Ishikawa (cell line): Measurements from ENCODE around the gene RNF121.

ENCODE experiments used
- CEBPB ChIP-seq: IDR thresholded peaks from 2 replicates; pipeline ENCODE4 v1.6.1; 2012
- CREB1 ChIP-seq: IDR thresholded peaks from 2 replicates; pipeline ENCODE4 v1.6.1; 2012; ENCODE audit warnings: low read depth
- EGR1 ChIP-seq: IDR thresholded peaks from 2 replicates; pipeline ENCODE4 v1.6.1; 2012
- EP300 ChIP-seq: IDR thresholded peaks from 2 replicates; pipeline ENCODE4 v1.6.1; 2012; ENCODE audit warnings: borderline replicate concordance
- FOXM1 ChIP-seq: IDR thresholded peaks from 2 replicates; pipeline ENCODE4 v1.6.1; 2012; ENCODE audit warnings: low read depth, borderline replicate concordance
- NFIC ChIP-seq: IDR thresholded peaks from 2 replicates; pipeline ENCODE4 v1.6.1; 2012
- RAD21 ChIP-seq: IDR thresholded peaks from 2 replicates; pipeline ENCODE4 v1.6.1; 2012; ENCODE audit warnings: low read depth
- TAF1 ChIP-seq: IDR thresholded peaks from 2 replicates; pipeline ENCODE4 v1.6.1; 2012; ENCODE audit warnings: low read depth, mild to moderate bottlenecking
- TCF12 ChIP-seq: IDR thresholded peaks from 2 replicates; pipeline ENCODE4 v1.6.1; 2012; ENCODE audit warnings: low read depth
- TEAD4 ChIP-seq: IDR thresholded peaks from 2 replicates; pipeline ENCODE4 v1.6.1; 2012
- YY1 ChIP-seq: IDR thresholded peaks from 2 replicates; pipeline ENCODE4 v1.6.1; 2012; ENCODE audit warnings: low read depth
- ZBTB7A ChIP-seq: IDR thresholded peaks from 2 replicates; pipeline ENCODE4 v1.6.1; 2012; ENCODE audit warnings: low read depth
- TF ChIP-seq, protein P1 (sequence below): IDR thresholded peaks from 2 replicates; pipeline ENCODE4 v1.6.1; 2012; ENCODE audit warnings: low read depth, mild to moderate bottlenecking
- TF ChIP-seq, protein P2 (sequence below): IDR thresholded peaks from 2 replicates; pipeline ENCODE4 v1.6.1; 2012
- TF ChIP-seq, protein P3 (sequence below): IDR thresholded peaks from 2 replicates; pipeline ENCODE4 v1.6.1; 2012

RNF121 gene

DNA sequence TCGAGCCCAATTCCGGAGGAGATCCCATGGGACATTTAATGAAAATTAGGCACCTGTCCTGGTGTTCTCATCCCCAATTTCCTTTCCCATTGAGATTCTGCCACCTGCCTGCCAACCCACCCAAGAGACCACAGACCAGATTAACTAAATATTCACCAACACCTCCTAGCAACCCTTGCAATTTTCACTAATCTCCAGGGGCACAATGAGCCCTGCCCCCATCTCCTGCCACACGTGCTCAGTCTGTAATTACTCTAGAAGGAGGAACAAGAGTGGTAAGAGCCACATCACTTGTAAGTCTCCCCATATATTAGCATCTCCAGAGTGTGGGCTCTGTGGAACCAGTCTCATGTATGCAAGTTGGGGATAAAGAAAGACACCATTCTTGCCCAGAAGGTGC, 107.8 kb downstream of the RNF121 start:
- TF ChIP-seq ZBTB7A (no peak), CREB1 (no peak), CEBPB (no peak), EGR1 (no peak), FOXM1 (no peak), TCF12 (no peak), NFIC (no peak), YY1 (no peak), RAD21 (no peak), TEAD4 (no peak), EP300 (no peak)
- TF ChIP-seq, protein P1, sequence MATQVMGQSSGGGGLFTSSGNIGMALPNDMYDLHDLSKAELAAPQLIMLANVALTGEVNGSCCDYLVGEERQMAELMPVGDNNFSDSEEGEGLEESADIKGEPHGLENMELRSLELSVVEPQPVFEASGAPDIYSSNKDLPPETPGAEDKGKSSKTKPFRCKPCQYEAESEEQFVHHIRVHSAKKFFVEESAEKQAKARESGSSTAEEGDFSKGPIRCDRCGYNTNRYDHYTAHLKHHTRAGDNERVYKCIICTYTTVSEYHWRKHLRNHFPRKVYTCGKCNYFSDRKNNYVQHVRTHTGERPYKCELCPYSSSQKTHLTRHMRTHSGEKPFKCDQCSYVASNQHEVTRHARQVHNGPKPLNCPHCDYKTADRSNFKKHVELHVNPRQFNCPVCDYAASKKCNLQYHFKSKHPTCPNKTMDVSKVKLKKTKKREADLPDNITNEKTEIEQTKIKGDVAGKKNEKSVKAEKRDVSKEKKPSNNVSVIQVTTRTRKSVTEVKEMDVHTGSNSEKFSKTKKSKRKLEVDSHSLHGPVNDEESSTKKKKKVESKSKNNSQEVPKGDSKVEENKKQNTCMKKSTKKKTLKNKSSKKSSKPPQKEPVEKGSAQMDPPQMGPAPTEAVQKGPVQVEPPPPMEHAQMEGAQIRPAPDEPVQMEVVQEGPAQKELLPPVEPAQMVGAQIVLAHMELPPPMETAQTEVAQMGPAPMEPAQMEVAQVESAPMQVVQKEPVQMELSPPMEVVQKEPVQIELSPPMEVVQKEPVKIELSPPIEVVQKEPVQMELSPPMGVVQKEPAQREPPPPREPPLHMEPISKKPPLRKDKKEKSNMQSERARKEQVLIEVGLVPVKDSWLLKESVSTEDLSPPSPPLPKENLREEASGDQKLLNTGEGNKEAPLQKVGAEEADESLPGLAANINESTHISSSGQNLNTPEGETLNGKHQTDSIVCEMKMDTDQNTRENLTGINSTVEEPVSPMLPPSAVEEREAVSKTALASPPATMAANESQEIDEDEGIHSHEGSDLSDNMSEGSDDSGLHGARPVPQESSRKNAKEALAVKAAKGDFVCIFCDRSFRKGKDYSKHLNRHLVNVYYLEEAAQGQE: no peak
- TF ChIP-seq, protein P2, sequence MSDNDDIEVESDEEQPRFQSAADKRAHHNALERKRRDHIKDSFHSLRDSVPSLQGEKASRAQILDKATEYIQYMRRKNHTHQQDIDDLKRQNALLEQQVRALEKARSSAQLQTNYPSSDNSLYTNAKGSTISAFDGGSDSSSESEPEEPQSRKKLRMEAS: no peak
- TF ChIP-seq, protein P3, sequence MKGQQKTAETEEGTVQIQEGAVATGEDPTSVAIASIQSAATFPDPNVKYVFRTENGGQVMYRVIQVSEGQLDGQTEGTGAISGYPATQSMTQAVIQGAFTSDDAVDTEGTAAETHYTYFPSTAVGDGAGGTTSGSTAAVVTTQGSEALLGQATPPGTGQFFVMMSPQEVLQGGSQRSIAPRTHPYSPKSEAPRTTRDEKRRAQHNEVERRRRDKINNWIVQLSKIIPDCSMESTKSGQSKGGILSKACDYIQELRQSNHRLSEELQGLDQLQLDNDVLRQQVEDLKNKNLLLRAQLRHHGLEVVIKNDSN: no peak

DNA sequence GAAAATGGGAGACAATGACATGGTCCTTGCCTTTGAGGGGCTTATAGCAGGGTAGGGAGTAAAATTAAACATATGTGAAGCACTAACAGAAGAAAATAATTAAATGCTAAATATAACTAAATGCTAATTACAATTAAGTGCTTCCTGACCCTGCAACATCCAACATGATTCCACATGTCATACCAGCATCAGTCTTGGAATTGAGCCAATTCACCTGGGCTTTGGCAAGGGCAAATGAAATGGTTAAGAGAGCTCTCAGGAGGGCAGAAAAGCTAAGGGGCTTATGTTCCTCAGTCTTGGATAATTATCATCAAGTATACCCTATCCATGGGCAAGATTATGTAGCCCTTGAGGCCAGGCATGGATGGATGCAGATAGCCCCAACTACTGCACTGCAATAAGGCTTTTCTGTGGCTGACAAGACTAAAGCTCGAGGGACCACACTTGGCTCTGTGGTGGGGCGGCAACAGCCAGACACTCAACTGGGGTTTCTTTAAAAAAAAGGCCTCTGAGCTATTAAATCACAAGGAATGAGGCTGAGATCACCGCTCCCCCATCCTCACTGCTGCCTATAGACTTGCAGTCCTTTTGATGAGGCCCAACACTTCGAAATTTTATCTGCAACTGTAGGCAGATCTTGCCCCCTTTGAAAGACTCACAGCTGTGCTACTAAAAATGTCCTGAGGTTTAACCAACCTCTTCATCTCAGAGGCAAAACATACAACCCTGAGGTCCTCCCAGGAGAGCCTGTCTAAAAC, 108.9 kb downstream of the RNF121 start:
- TF ChIP-seq, protein P1: no peak
- TF ChIP-seq NFIC: peak; percentile 32; the same call in 1 of the 2 replicates
- TF ChIP-seq EGR1: no peak
- TF ChIP-seq, protein P2: no peak

DNA sequence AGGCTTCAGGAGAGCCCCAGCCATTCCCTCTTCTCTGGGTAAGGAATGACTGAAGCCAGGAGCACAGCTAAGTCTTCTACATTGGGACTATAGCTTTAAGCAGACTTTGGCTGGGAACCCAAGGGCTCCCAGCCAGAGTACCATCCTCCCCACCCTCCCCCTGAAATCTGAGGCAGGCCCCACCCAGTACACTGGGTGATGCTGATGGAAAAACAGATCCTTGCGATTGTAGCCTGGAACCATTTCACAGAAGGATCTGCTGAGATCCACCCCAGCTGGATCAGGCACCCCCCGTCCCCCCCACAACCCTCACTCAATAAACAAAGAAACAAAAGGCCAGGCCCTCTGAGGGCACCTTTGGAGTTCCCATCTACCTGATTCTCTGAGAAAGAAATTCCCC, 109.6 kb downstream of the RNF121 start:
- TF ChIP-seq, protein P2: no peak
- TF ChIP-seq CREB1: no peak
- no peak for TF ChIP-seq TCF12
- TF ChIP-seq CEBPB: no peak
- no peak for TF ChIP-seq EGR1
- TF ChIP-seq NFIC: peak; percentile 26; the same call in 1 of the 2 replicates
- no peak for TF ChIP-seq FOXM1

DNA sequence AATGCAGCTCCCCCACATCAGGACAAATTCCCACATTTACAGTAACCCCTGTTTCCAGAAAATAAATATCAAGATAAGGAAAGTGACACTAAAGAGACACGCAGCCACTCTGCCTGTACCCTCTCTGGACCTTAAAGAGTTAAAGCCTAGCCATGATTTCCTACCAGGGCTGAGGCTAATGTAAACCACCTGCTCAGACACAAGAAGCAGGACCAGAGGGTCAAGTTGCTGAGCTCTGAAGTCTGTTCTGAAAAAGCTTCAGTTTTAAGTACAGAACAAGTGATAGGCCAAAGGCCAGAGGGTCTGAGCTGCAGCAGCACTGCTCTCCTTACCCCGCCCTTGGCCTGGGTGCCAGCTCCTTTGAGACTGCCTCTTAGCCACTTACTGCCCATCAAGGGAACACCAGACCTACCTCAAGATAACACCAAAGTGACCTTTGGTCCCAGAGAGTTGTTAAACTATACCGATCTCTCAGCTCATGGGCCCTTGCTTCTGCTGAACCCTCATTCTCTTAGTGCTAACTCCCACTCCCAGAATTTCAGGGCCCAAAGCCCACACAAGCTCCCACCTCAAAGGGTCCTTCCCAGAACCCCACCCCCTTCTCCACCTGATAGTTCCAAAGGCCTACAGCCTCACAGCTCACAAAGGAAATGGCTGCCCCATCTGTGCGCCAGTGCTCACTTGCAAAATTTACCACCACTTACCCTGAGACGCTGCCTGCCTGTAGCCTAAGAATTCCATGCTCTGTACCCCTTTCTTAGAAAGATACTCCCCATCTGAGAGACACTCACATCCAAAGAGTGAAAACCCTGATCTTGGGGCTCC, 110.4 kb downstream of the RNF121 start:
- TF ChIP-seq CREB1 (no peak), TEAD4 (no peak), RAD21 (no peak), ZBTB7A (no peak), FOXM1 (no peak), NFIC (no peak), TCF12 (no peak), TAF1 (no peak), CEBPB (no peak)
- TF ChIP-seq, protein P2: no peak
- TF ChIP-seq, protein P3: no peak

DNA sequence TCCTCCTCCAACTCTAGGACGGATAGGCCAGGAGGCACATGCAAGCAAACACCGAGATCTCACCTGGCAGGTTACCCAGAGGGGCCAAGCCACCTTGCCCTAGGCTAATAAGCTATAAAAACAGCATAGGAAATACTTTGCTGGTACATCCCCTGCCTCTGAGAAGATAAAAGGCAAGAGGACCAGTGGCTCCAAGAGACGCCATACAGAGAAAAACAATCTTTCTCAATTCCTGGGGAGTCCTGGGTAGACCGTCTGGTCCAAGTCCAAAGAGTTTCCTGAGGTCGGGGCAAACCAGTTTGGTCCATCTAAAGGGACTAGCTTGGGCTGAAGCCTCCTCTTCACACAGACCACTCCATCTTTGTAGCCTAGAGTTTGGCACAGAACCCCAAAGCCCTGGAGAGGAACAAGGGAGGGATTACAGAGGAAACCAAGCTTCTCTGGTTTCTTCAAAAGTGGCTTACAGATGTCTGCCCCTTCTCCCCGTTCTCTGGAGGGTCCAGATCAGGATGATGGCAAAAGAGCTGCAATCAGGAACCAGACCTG, 111.1 kb downstream of the RNF121 start:
- TF ChIP-seq EGR1 (no peak), CEBPB (no peak), NFIC (no peak), ZBTB7A (no peak), FOXM1 (no peak), TEAD4 (no peak), RAD21 (no peak), TAF1 (no peak), EP300 (no peak)
- TF ChIP-seq, protein P2: no peak
